ENCODE results near the gene NDST3.

The NDST3 gene

GRCh38 chr4:118177126-118177525 is 142.8 kb downstream of the NDST3 start:
- CTCF ChIA-PET = no interaction called here
- TF ChIP-seq ARNT (IDR thresholded peaks at IDR 0.05) (no peak), PKNOX1 (IDR thresholded peaks at IDR 0.05) (no peak), FOXA1 (IDR thresholded peaks at IDR 0.05) (no peak), FOXK2 (IDR thresholded peaks at IDR 0.05) (no peak), NFRKB (IDR thresholded peaks at IDR 0.05) (no peak), HDGF (IDR thresholded peaks at IDR 0.05; ENCODE audit: borderline replicate concordance) (no peak), L3MBTL2 (conservative IDR thresholded peaks at IDR 0.05) (no peak), FOXM1 (IDR thresholded peaks at IDR 0.05; ENCODE audit: borderline replicate concordance) (no peak), ELF4 (IDR thresholded peaks at IDR 0.05) (no peak), BHLHE40 (IDR thresholded peaks at IDR 0.05; ENCODE audit: borderline replicate concordance) (no peak), LEF1 (IDR thresholded peaks at IDR 0.05; ENCODE audit: borderline replicate concordance) (no peak), ZNF384 (IDR thresholded peaks at IDR 0.05) (no peak), SUZ12 (IDR thresholded peaks at IDR 0.05) (no peak), TARDBP (IDR thresholded peaks at IDR 0.05) (no peak), SP1 (IDR thresholded peaks at IDR 0.05) (no peak), CTBP1 (IDR thresholded peaks at IDR 0.05; ENCODE audit: borderline replicate concordance) (no peak)
- POLR2A ChIA-PET = no interaction called here

DNA sequence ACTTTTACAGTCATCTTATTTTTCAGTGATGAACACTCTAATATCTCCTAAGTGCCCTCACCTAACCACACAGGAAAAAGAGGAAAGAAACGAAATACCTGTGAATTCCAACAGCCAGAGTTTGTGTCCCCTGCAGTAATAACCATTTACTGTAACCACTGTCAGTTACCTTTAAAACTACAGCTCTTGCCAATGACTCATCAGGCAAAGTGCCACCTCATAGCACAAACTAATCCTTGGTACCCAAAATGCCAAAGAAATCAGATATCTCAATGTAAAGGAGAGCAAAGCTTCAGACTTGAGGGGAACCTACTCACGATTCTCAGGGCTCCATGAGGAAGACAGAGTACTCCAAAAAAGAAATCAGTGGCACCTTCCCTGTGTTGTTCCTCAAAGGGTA is 146.5 kb downstream of the NDST3 start:
- DNase-seq (ENCODE audit: extremely low spot score) = no peak
- ChIA-PET CTCF (no interaction called here), POLR2A (no interaction called here)
- TF ChIP-seq HDGF (IDR thresholded peaks at IDR 0.05; ENCODE audit: borderline replicate concordance) (no peak), FOXM1 (IDR thresholded peaks at IDR 0.05; ENCODE audit: borderline replicate concordance) (no peak), ELF4 (IDR thresholded peaks at IDR 0.05) (no peak), CTBP1 (IDR thresholded peaks at IDR 0.05; ENCODE audit: borderline replicate concordance) (no peak)

More at GRCh38 chr4:118177126-118177525, 142.8 kb downstream of the NDST3 start:
- no peak for DNase-seq (ENCODE audit: extremely low spot score)

- POLR2A ChIA-PET = no interaction called here
- CTCF ChIA-PET = no interaction called here
- no peak for TF ChIP-seq ELF4 (IDR thresholded peaks at IDR 0.05)
- no peak for TF ChIP-seq NFRKB (IDR thresholded peaks at IDR 0.05)
- TF ChIP-seq ZNF384 (IDR thresholded peaks at IDR 0.05) = no peak
- TF ChIP-seq SUZ12 (IDR thresholded peaks at IDR 0.05) = no peak
- TF ChIP-seq TARDBP (IDR thresholded peaks at IDR 0.05) = no peak
- no peak for TF ChIP-seq HDGF (IDR thresholded peaks at IDR 0.05; ENCODE audit: borderline replicate concordance)
- TF ChIP-seq FOXA1 (IDR thresholded peaks at IDR 0.05) = no peak
- TF ChIP-seq BHLHE40 (IDR thresholded peaks at IDR 0.05; ENCODE audit: borderline replicate concordance) = no peak
- TF ChIP-seq ARNT (IDR thresholded peaks at IDR 0.05) = no peak
- no peak for TF ChIP-seq L3MBTL2 (conservative IDR thresholded peaks at IDR 0.05)
- TF ChIP-seq CTBP1 (IDR thresholded peaks at IDR 0.05; ENCODE audit: borderline replicate concordance) = no peak
- DNase-seq (ENCODE audit: extremely low spot score) = no peak
These were observed 156.6 kb downstream of the NDST3 start for GRCh38 chr4:118190903-118191302.

GRCh38 chr4:118193421-118193820 is 159.1 kb downstream of the NDST3 start:
- ChIA-PET POLR2A (no interaction called here), CTCF (no interaction called here)
- TF ChIP-seq CTBP1 (IDR thresholded peaks at IDR 0.05; ENCODE audit: borderline replicate concordance) (no peak), ARNT (IDR thresholded peaks at IDR 0.05) (no peak), BHLHE40 (IDR thresholded peaks at IDR 0.05; ENCODE audit: borderline replicate concordance) (no peak), FOXA1 (IDR thresholded peaks at IDR 0.05) (no peak), SUZ12 (IDR thresholded peaks at IDR 0.05) (no peak), FOXM1 (IDR thresholded peaks at IDR 0.05; ENCODE audit: borderline replicate concordance) (no peak), L3MBTL2 (conservative IDR thresholded peaks at IDR 0.05) (no peak), PKNOX1 (IDR thresholded peaks at IDR 0.05) (no peak), NFRKB (IDR thresholded peaks at IDR 0.05) (no peak), TARDBP (IDR thresholded peaks at IDR 0.05) (no peak), LEF1 (IDR thresholded peaks at IDR 0.05; ENCODE audit: borderline replicate concordance) (no peak), FOXK2 (IDR thresholded peaks at IDR 0.05) (no peak)
- no peak for DNase-seq (ENCODE audit: extremely low spot score)

GRCh38 chr4:118206627-118207026 is 172.3 kb downstream of the NDST3 start:
- ChIA-PET CTCF (no interaction called here), POLR2A (no interaction called here)
- DNase-seq (ENCODE audit: extremely low spot score) = no peak
- TF ChIP-seq TARDBP (IDR thresholded peaks at IDR 0.05) (no peak), FOXK2 (IDR thresholded peaks at IDR 0.05) (no peak)

DNA sequence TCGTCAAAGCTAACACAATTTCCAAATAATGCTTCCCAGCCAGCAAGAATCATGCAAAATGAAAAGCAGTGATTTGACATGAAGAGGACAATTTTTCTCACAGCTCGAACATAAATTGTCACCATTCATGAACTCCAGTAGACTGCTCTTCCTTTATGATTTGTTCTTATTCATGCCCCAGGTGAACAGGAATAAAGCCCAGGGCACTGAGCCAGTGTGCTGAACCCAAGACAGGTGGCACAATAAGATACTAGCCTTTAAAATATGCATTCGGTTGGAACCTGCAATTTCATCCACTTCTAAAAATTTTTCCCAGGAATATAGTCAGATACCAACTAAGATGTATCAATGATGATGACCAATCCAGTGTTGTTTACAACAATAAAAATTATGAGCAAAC is 178.8 kb downstream of the NDST3 start:
- no peak for DNase-seq (ENCODE audit: extremely low spot score)
- ChIA-PET POLR2A (no interaction called here), CTCF (no interaction called here)
- no peak for TF ChIP-seq ARNT (IDR thresholded peaks at IDR 0.05)
- TF ChIP-seq BHLHE40 (IDR thresholded peaks at IDR 0.05; ENCODE audit: borderline replicate concordance) = no peak
- TF ChIP-seq CTBP1 (IDR thresholded peaks at IDR 0.05; ENCODE audit: borderline replicate concordance) = no peak
- no peak for TF ChIP-seq FOXA1 (IDR thresholded peaks at IDR 0.05)
- no peak for TF ChIP-seq L3MBTL2 (conservative IDR thresholded peaks at IDR 0.05)

- DNase-seq (ENCODE audit: extremely low spot score) = no peak
- POLR2A ChIA-PET = no interaction called here
- CTCF ChIA-PET = no interaction called here
- TF ChIP-seq PKNOX1 (IDR thresholded peaks at IDR 0.05) (no peak), SUZ12 (IDR thresholded peaks at IDR 0.05) (no peak), LEF1 (IDR thresholded peaks at IDR 0.05; ENCODE audit: borderline replicate concordance) (no peak), HDGF (IDR thresholded peaks at IDR 0.05; ENCODE audit: borderline replicate concordance) (no peak)
These were observed 181.5 kb downstream of the NDST3 start for GRCh38 chr4:118215826-118216225.
